K562 (cell line): ENCODE results near the gene SLC35E1. TPM values are rescaled to one million over a fixed set of nuclear protein-coding genes. Genes with fewer than 3 reads are reported as not detected.

Source experiments
- AFF1 ChIP-seq, 2 experiments: fragments of 450-650 bp; IDR thresholded peaks; 2 replicates each; pipeline ENCODE4 v1.6.1; 2018; ENCODE audit warnings: mild to moderate bottlenecking in 2 of 2, low read depth in 1 of 2; ENCODE audit not compliant: partially characterized antibody in 2 of 2
- ATF1 ChIP-seq, 2 experiments: fragments of 450-650 bp in 1 of 2; IDR thresholded peaks; 2 replicates each; pipeline ENCODE4 v1.6.1; 2016; ENCODE audit warnings: missing compliant biosample characterization in 1 of 2, missing genetic modification characterization in 1 of 2
- BRF1 ChIP-seq: IDR thresholded peaks from 3 replicates; pipeline ENCODE4 v1.6.1; 2011; ENCODE audit warnings: borderline replicate concordance, mild to moderate bottlenecking; ENCODE audit not compliant: insufficient read length; ENCODE audit errors: extremely low read depth
- CEBPZ ChIP-seq: fragments of 150-350 bp; IDR thresholded peaks from 2 replicates; pipeline ENCODE4 v1.6.1; 2014; ENCODE audit warnings: low read depth, mild to moderate bottlenecking, low read length, borderline replicate concordance
- CUX1 ChIP-seq: fragments of 200-800 bp; sonication (Bioruptor generic); IDR thresholded peaks from 2 replicates; pipeline ENCODE4 v1.6.1; 2016; ENCODE audit warnings: missing genetic modification characterization, missing compliant biosample characterization
- DACH1 ChIP-seq: fragments of 450-650 bp; IDR thresholded peaks from 2 replicates; pipeline ENCODE4 v1.6.1; 2018; ENCODE audit not compliant: partially characterized antibody
- EP400 ChIP-seq: fragments of 450-650 bp; IDR thresholded peaks from 2 replicates; pipeline ENCODE4 v1.6.1; 2017; ENCODE audit warnings: antibody characterized with exemption, mild to moderate bottlenecking, moderate library complexity
- HNRNPH1 ChIP-seq: fragments of 200-400 bp; formaldehyde crosslinking; optimal IDR thresholded peaks from 2 replicates; pipeline ENCODE3; 2017; ENCODE audit warnings: low read depth, mild to moderate bottlenecking, low read length, moderate library complexity
- NFIX ChIP-seq: fragments of 250-450 bp; sonication (Bioruptor Pico); IDR thresholded peaks from 2 replicates; pipeline ENCODE4 v1.4.0; 2020; ENCODE audit warnings: low read depth, mild to moderate bottlenecking, moderate library complexity
- STAT5B ChIP-seq: fragments of 250-450 bp; sonication (Bioruptor Pico); IDR thresholded peaks from 2 replicates; pipeline ENCODE4 v1.8.0; 2021; ENCODE audit warnings: mild to moderate bottlenecking, inconsistent platforms
- ZFP1 ChIP-seq: fragments of 450-650 bp; formaldehyde crosslinking; IDR thresholded peaks from 2 replicates; pipeline ENCODE4 v1.4.0; 2020; ENCODE audit warnings: mild to moderate bottlenecking, mixed read lengths
- ZZZ3 ChIP-seq: fragments of 450-650 bp; IDR thresholded peaks from 2 replicates; pipeline ENCODE4 v1.6.1; 2016; ENCODE audit warnings: antibody characterized with exemption, mild to moderate bottlenecking, moderate library complexity
- polyA plus RNA-seq, 8 experiments: library from polyadenylated mRNA; depleted of rRNA in 4 of 8; stranded (reverse) in 5 of 8; unstranded in 3 of 8; fragments of >200 nt; fragmentation: Nextera tagmentation in 2 of 8; fragmentation: Illumina TruSeq in 1 of 8; extraction: Ambion mirVana in 2 of 8; extraction: Trizol in 1 of 8; gene quantifications; 2 replicates each; pipeline versions ENCODE4 v1.2.1 to v1.2.3, GENCODE V29; 2011 to 2014; ENCODE audit warnings: inconsistent platforms in 1 of 8, missing spikeins in 1 of 8
- total RNA-seq, 7 experiments: library from RNA; depleted of rRNA in 6 of 7; stranded (reverse); fragments of >200 nt in 6 of 7; fragmentation: Illumina TruSeq in 2 of 7; extraction: Trizol in 2 of 7; gene quantifications; 2 replicates each; pipeline versions ENCODE4 v1.2.1 to v1.2.3, GENCODE V29; 2011 to 2021; ENCODE audit warnings: low replicate concordance in 1 of 7

SLC35E1 gene
- total and polyA plus RNA-seq, 9 of the 15 experiments (the other 6 are each of a cell fraction or from before 2014, with no cell fraction given) = 15.0 to 40.1 (median 25.7) TPM

- TF ChIP-seq CUX1 (CRISPR knock-in tag) (no peak), ZFP1 (CRISPR knock-in tag) (no peak), HNRNPH1 (no peak), DACH1 (peak; percentile 42), BRF1 (no peak), AFF1 (IDR thresholded peaks at IDR 0.05; ENCODE audit: low read depth in 1 of 2, partially characterized antibody in 2 of 2) (peak in 1 of 2 experiments; percentile 30), EP400 (peak; percentile 85), STAT5B (CRISPR knock-in tag) (no peak), ATF1 (CRISPR knock-in tag; IDR thresholded peaks at IDR 0.05) (peak; percentile 99), ATF1 (tag; IDR thresholded peaks at IDR 0.05) (peak; percentile 98), CEBPZ (no peak), NFIX (CRISPR knock-in tag) (no peak), ZZZ3 (no peak)
Measured at GRCh38 chr19:16572332-16573211, at the start of gene SLC35E1 (continued).
